OCI-LY1 (cell line): Measurements from ENCODE around the gene RAB3D.

Experiments used
- H2AFZ ChIP-seq: fragments of 200-600 bp; sonication (generic), shearing (Covaris generic); 2 replicates; pipeline ENCODE4 v1.6.0; 2014; ENCODE audit warnings: antibody characterized with exemption, mild to moderate bottlenecking, low read length
- H3F3A ChIP-seq: fragments of 200-600 bp; sonication (generic), shearing (Covaris generic); 2 replicates; pipeline ENCODE4 v1.6.0; 2014; ENCODE audit warnings: mild to moderate bottlenecking, antibody characterized with exemption, low read length, moderate library complexity; ENCODE audit not compliant: insufficient read depth
- H3K27ac ChIP-seq: fragments of 200-600 bp; sonication (generic); 2 replicates; pipeline ENCODE4 v1.5.1; 2014; ENCODE audit warnings: low read length, mixed run types, mild to moderate bottlenecking, low read depth; ENCODE audit not compliant: poor library complexity, severe bottlenecking
- H3K27me3 ChIP-seq: fragments of 200-600 bp; sonication (generic); 2 replicates; pipeline ENCODE4 v1.6.0; 2014; ENCODE audit warnings: antibody characterized with exemption, mild to moderate bottlenecking, low read length, moderate library complexity; ENCODE audit not compliant: insufficient read depth
- H3K36me3 ChIP-seq: fragments of 200-600 bp; sonication (generic); 2 replicates; pipeline ENCODE4 v1.6.1; 2014; ENCODE audit warnings: mild to moderate bottlenecking, antibody characterized with exemption, low read length, moderate library complexity, mixed read lengths; ENCODE audit not compliant: insufficient read depth
- H3K4me1 ChIP-seq: fragments of 200-600 bp; sonication (generic); 2 replicates; pipeline ENCODE4 v1.5.1; 2014; ENCODE audit warnings: mild to moderate bottlenecking, low read length, moderate library complexity; ENCODE audit not compliant: insufficient read depth, severe bottlenecking
- H3K4me2 ChIP-seq: fragments of 200-600 bp; sonication (generic), shearing (Covaris generic); 2 replicates; pipeline ENCODE4 v1.6.1; 2014; ENCODE audit warnings: low read length
- H3K4me3 ChIP-seq: fragments of 200-600 bp; sonication (generic); 2 replicates; pipeline ENCODE4 v1.5.1; 2014; ENCODE audit warnings: low read length, low read depth, mild to moderate bottlenecking, mixed read lengths; ENCODE audit not compliant: poor library complexity, severe bottlenecking
- H3K79me2 ChIP-seq: fragments of 200-600 bp; shearing (Covaris generic); 2 replicates; pipeline ENCODE4 v1.6.1; 2016; ENCODE audit warnings: mixed run types, low read length, mixed read lengths; ENCODE audit not compliant: insufficient read depth
- H3K9ac ChIP-seq: fragments of 200-600 bp; sonication (generic), shearing (Covaris generic); 2 replicates; pipeline ENCODE4 v1.6.1; 2014; ENCODE audit warnings: mild to moderate bottlenecking, low read length, mixed read lengths
- H3K9me2 ChIP-seq: fragments of 200-600 bp; sonication (generic), shearing (Covaris generic); 2 replicates; pipeline ENCODE4 v1.6.1; 2014; ENCODE audit warnings: low read depth, mild to moderate bottlenecking, low read length, mixed read lengths
- H3K9me3 ChIP-seq: fragments of 200-600 bp; shearing (Covaris generic); 2 replicates; pipeline ENCODE4 v1.6.1; 2014; ENCODE audit warnings: low read length, mixed read lengths
- H4K20me1 ChIP-seq: fragments of 200-600 bp; sonication (generic), shearing (Covaris generic); 2 replicates; pipeline ENCODE4 v1.6.0; 2016; ENCODE audit warnings: mild to moderate bottlenecking, low read length; ENCODE audit not compliant: insufficient read depth
- CTCF ChIP-seq: fragments of 200-600 bp; sonication (generic), shearing (Covaris generic); IDR thresholded peaks from 2 replicates; pipeline ENCODE4 v1.5.1; 2017; ENCODE audit warnings: mild to moderate bottlenecking, antibody characterized with exemption, low read length, moderate library complexity, mixed read lengths
- EZH2 ChIP-seq: fragments of 200-600 bp; sonication (generic), shearing (Covaris generic); IDR thresholded peaks from 2 replicates; pipeline ENCODE4 v1.8.0; 2017; ENCODE audit warnings: borderline replicate concordance, mixed run types, mild to moderate bottlenecking, antibody characterized with exemption, low read length, moderate library complexity, mixed read lengths

The RAB3D gene

GRCh38 chr19:11361771-11362731 lies 22.6 kb upstream of the RAB3D start:
- TF ChIP-seq EZH2 (no peak), CTCF (no peak)
- Histone ChIP-seq H3K4me3 (no peak overlapping the region), H3K4me1 (no peaks in the 10 kb centered on the region), H3K4me2 (no peak overlapping the region), H3K27me3 (no peaks in the 10 kb centered on the region), H3K9me2 (no peaks in the 10 kb centered on the region), H3K79me2 (no peaks in the 10 kb centered on the region), H3F3A (no peaks in the 10 kb centered on the region), H3K36me3 (no peaks in the 10 kb centered on the region), H3K27ac (no peak overlapping the region), H3K9me3 (no peaks in the 10 kb centered on the region), H3K9ac (no peak overlapping the region), H4K20me1 (no peaks in the 10 kb centered on the region), H2AFZ (no peak overlapping the region)

GRCh38 chr19:11361037-11361770 lies 21.7 kb upstream of the RAB3D start:
- Histone ChIP-seq H3K9ac (no peak overlapping the region), H3K27me3 (no peaks in the 10 kb centered on the region), H3F3A (no peaks in the 10 kb centered on the region), H3K4me3 (no peak overlapping the region), H3K9me3 (no peaks in the 10 kb centered on the region), H3K36me3 (no peaks in the 10 kb centered on the region), H3K27ac (no peak overlapping the region), H3K79me2 (no peaks in the 10 kb centered on the region), H3K4me1 (peaks cover under 1% of the 10 kb centered on the region), H3K4me2 (no peak overlapping the region), H3K9me2 (no peaks in the 10 kb centered on the region), H4K20me1 (no peaks in the 10 kb centered on the region), H2AFZ (no peak overlapping the region)
- TF ChIP-seq CTCF = no peak
- no peak for TF ChIP-seq EZH2

- Histone ChIP-seq H3K9me2 (no peaks in the 10 kb centered on the region), H3K36me3 (no peaks in the 10 kb centered on the region), H3K4me2 (no peak overlapping the region), H3K27me3 (0 out of 2 replicates have a peak, but pooled peaks cover 5% of the 10 kb centered on the region), H3K4me1 (peaks cover 8% of the 10 kb centered on the region), H3K9me3 (no peaks in the 10 kb centered on the region), H3K9ac (no peak overlapping the region), H3K27ac (no peak overlapping the region), H3F3A (no peaks in the 10 kb centered on the region), H4K20me1 (no peaks in the 10 kb centered on the region), H2AFZ (no peak overlapping the region), H3K79me2 (no peaks in the 10 kb centered on the region), H3K4me3 (no peak overlapping the region)
- TF ChIP-seq EZH2 (no peak), CTCF (no peak)
Measured at GRCh38 chr19:11359421-11359820, 20.0 kb upstream of the RAB3D start.
